Measurements from ENCODE around the gene PRKCD.

DNA sequence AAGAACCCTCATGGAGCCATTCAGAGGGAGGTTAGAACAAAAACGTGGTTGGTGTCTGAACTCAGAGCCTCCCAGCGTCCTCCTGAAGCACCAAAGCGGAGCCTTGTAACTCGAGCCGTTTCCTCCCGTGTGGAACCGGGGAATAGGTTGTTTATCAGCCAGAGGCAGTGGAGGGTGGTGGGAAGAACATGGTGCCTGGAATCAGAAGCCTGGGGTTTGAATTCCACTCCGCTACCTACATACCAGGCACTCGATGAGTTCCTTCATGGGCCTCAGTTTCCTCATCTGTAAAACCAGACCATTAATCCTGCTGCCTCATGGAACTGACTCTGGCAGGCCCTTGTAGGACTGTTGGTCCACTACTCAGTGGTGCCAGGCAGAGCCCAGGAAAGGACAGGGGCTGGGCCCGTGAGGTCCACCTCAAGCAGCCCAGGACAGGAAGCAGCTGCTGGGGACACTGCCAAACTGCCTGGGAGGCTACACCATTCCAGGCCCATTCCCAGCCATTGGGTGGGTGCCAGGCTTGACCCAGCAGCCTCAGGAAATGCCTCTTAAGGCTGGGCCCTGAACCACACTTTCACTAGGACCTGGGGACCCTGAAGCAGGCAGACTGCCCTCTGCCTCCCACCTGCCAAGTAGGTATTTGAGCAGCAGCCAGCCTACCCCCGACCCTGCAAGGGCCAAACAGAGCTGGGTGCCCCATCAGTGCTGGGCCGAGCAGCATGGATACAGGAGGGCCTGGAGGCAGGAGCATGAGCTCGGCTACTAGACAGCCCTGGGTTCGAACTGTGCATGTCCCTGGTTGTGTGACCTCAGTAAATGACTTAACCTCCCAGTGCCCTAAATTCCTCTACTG lies 33.4 kb downstream of the PRKCD start:
- TF ChIP-seq EZH2 (IDR thresholded peaks at IDR 0.05; ENCODE audit: low read depth), result no peak
- TF ChIP-seq, protein P1, sequence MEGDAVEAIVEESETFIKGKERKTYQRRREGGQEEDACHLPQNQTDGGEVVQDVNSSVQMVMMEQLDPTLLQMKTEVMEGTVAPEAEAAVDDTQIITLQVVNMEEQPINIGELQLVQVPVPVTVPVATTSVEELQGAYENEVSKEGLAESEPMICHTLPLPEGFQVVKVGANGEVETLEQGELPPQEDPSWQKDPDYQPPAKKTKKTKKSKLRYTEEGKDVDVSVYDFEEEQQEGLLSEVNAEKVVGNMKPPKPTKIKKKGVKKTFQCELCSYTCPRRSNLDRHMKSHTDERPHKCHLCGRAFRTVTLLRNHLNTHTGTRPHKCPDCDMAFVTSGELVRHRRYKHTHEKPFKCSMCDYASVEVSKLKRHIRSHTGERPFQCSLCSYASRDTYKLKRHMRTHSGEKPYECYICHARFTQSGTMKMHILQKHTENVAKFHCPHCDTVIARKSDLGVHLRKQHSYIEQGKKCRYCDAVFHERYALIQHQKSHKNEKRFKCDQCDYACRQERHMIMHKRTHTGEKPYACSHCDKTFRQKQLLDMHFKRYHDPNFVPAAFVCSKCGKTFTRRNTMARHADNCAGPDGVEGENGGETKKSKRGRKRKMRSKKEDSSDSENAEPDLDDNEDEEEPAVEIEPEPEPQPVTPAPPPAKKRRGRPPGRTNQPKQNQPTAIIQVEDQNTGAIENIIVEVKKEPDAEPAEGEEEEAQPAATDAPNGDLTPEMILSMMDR (conservative IDR thresholded peaks at IDR 0.05), result no peak
